Measurements from ENCODE around the gene WIZ. TPM values are rescaled to one million over a fixed set of nuclear protein-coding genes. Genes with fewer than 3 reads are reported as not detected.

The WIZ gene
- total and polyA plus RNA-seq, 9 of the 15 experiments (the other 6 are each of a cell fraction or from before 2014, with no cell fraction given) = 0.06 to 37.5 (median 4.8) TPM

GRCh38 chr19:15498156-15498858, 48.6 kb upstream of the WIZ start:
- TF ChIP-seq ZC3H4 (CRISPR knock-in tag; IDR thresholded peaks at IDR 0.05; ENCODE audit: borderline replicate concordance) (no peak), ARNT (IDR thresholded peaks at IDR 0.05) (no peak), GABPB2 (CRISPR knock-in tag; conservative IDR thresholded peaks at IDR 0.05) (no peak), SLC30A9 (CRISPR knock-in tag; IDR thresholded peaks at IDR 0.05) (no peak), CUX1 (CRISPR knock-in tag; IDR thresholded peaks at IDR 0.05) (no peak), CSDE1 (IDR thresholded peaks at IDR 0.05) (no peak), FOS (IDR thresholded peaks at IDR 0.05; ENCODE audit: extremely low read depth, insufficient read length) (no peak), MCM2 (IDR thresholded peaks at IDR 0.05; ENCODE audit: low read depth) (no peak), NONO (IDR thresholded peaks at IDR 0.05; ENCODE audit: low read depth in 2 of 2, low read length in 1 of 2) (no peak)
- CTCF ChIA-PET (ENCODE audit: low intra/inter-chr PET ratio) = no interaction called here
- Histone ChIP-seq H3K36me3 (ENCODE audit: control insufficient read depth, insufficient read depth, low read length) (no peaks in the 10 kb centered on the region), H3K9me3 (replicated peaks; ENCODE audit: control insufficient read depth, insufficient read depth, low read depth, low read length) (no peaks in the 10 kb centered on the region), H4K20me1 (replicated peaks; ENCODE audit: control insufficient read depth, insufficient read depth, low read length) (no peaks in the 10 kb centered on the region), H3K9ac (ENCODE audit: insufficient read depth in 1 of 2, low read depth in 2 of 2, low read length in 2 of 2) (no peak overlapping the region), H3K4me1 (replicated peaks in 1 of 2; ENCODE audit: control insufficient read depth in 2 of 2, insufficient read depth in 2 of 2, low read length in 2 of 2) (no peaks in the 10 kb centered on the region), H3K4me2 (ENCODE audit: insufficient read depth, low read length) (no peak overlapping the region), H3K27ac (ENCODE audit: extremely low read depth, low read depth, low read length) (no peak overlapping the region), H3K79me2 (ENCODE audit: control insufficient read depth, insufficient read depth, low read length) (no peaks in the 10 kb centered on the region), H3K9me1 (ENCODE audit: control insufficient read depth, insufficient read depth, low read length) (no peaks in the 10 kb centered on the region), H3K4me3 (no peak overlapping the region), H2AFZ (ENCODE audit: low read depth, low read length) (no peak overlapping the region), H3K27me3 (ENCODE audit: control insufficient read depth in 2 of 2, insufficient read depth in 2 of 2, low read length in 2 of 2) (peaks cover 2 to 15% of the 10 kb centered on the region in 2 experiments; a peak in 4 of 5 replicates)
- intact Hi-C loops (cut with micrococcal nuclease) (no loop called here), in situ Hi-C loops (cut with MboI) (no loop called here)
- POLR2A ChIA-PET = no interaction called here
- FAIRE-seq (no peak), DNase-seq (ENCODE audit: extremely low read depth in 1 of 4, low spot score in 3 of 4) (no peak), ATAC-seq (no peak)
- BruUV-seq (replicated peaks) = no TSS peak
- 25% methylated on average over 10 of the region's 10 CpGs for WGBS (ENCODE audit: insufficient coverage, low coverage, missing lambda C conversion rate)

Measured in K562 (cell line).